Measurements from ENCODE around the gene TTC19.
"Not testable (repeated sequence)": the region's sequence is repeated elsewhere in the genome, so short reads cannot be mapped to it uniquely, and the experiment has no call there.

TTC19 gene

GRCh38 chr17:15973834-15974233 is 25.8 kb upstream of the TTC19 start:
- H3K27ac ChIP-seq, result no peak overlapping the region
- no peak for TF ChIP-seq CTCF (IDR thresholded peaks at IDR 0.05)
- TF ChIP-seq ZFX (IDR thresholded peaks at IDR 0.05; ENCODE audit: borderline replicate concordance), result no peak

- no peak overlapping the region for H3K27ac ChIP-seq
- TF ChIP-seq CTCF (IDR thresholded peaks at IDR 0.05), result no peak
Observed at GRCh38 chr17:15977894-15978293, 21.7 kb upstream of the TTC19 start.

- TF ChIP-seq CTCF (IDR thresholded peaks at IDR 0.05) (no peak), ZFX (IDR thresholded peaks at IDR 0.05; ENCODE audit: borderline replicate concordance) (no peak)
- no peak overlapping the region for H3K27ac ChIP-seq
Observed at GRCh38 chr17:15978606-15979005, 21.0 kb upstream of the TTC19 start.

GRCh38 chr17:15979013-15979412 is 20.6 kb upstream of the TTC19 start:
- H3K27ac ChIP-seq, result not testable (repeated sequence)

GRCh38 chr17:15981208-15981607 is 18.4 kb upstream of the TTC19 start:
- H3K27ac ChIP-seq, result no peak overlapping the region

GRCh38 chr17:15981646-15982580 is 17.7 kb upstream of the TTC19 start:
- no peak overlapping the region for H3K27ac ChIP-seq
- TF ChIP-seq ZFX (IDR thresholded peaks at IDR 0.05; ENCODE audit: borderline replicate concordance) (no peak), CTCF (IDR thresholded peaks at IDR 0.05) (no peak)

More at GRCh38 chr17:15981208-15981607, 18.4 kb upstream of the TTC19 start:
- TF ChIP-seq CTCF (IDR thresholded peaks at IDR 0.05), result no peak
- TF ChIP-seq ZFX (IDR thresholded peaks at IDR 0.05; ENCODE audit: borderline replicate concordance), result no peak

GRCh38 chr17:15996322-15996721 is 3.3 kb upstream of the TTC19 start:
- H3K27ac ChIP-seq, result no peak overlapping the region
- TF ChIP-seq CTCF (IDR thresholded peaks at IDR 0.05) (no peak), ZFX (IDR thresholded peaks at IDR 0.05; ENCODE audit: borderline replicate concordance) (no peak)
